SW480 (cell line): ENCODE data around the gene ALKBH6.
"Not testable (repeated sequence)": the region's sequence is repeated elsewhere in the genome, so short reads cannot be mapped to it uniquely, and the experiment has no call there.

Source experiments
- DNase-seq: peaks from one replicate; pipeline ENCODE4 v3.0.0-alpha.2; 2016; ENCODE audit warnings: low spot score

Gene ALKBH6

GRCh38 chr19:36014012-36014924 is at the start of gene ALKBH6:
Gene ALKBH6 (minus strand): TSS chr19:36014213. CDS start chr19:36013397, 816 bp downstream.
- peak; percentile 100 for DNase-seq

DNA sequence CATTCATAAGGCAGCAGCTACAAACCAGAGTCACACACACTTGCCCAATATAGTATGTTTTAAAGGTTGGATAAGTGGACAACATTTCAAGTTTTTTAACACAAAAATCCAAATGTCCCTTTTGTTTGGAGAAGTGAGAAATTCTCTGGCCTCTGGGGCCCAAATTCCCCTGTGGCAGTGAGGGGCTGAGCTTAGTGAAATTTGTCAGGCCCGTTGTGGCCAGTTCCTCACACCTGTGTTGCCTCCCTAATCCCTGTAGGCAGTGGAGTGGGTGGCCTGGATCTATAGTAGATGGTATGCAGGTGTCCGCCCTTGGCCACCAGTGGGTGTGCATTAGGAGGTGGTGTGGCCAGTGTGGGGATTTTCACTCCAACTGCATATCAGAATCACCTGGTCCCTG is 47.4 kb upstream of the ALKBH6 start:
- no peak for DNase-seq

GRCh38 chr19:36060430-36060829 is 46.4 kb upstream of the ALKBH6 start:
- peak; percentile 42 for DNase-seq

DNA sequence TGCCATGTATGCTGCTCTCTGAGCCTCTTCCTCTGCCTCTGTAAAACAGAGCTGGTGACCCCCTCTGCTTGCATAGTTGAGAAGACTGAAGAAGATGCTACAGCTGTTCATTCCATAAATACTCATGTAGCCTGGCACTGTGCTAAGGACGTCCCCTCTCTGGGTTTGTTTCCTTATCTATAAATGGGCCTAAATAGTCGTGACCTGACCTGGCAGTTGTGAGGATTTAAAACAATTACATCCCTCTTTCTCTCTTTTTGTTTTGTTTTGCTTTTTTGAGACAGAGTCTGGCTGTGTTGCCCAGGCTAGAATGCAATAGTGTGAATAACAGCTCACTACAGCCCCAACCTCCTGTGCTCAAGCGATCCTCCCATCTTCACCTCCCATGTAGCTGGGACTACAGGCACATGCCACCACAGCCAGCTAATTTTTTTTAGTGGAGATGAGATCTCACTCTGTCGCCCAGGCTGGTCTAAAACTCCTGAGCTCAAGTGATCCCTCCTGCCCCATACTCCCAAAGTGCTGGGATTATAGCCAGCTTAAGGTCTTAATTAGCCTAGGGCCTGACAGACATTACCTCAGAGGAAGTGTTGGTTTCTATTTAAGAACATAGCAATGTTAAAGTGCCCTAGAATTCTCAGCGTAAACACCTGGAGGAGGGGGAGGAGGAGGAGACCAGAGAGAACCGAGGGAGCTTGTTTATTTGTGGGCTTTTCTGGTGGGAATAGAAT is 45.3 kb upstream of the ALKBH6 start:
- DNase-seq, result no peak

GRCh38 chr19:36058481-36059179 is 44.6 kb upstream of the ALKBH6 start:
- peak; percentile 24 for DNase-seq

- DNase-seq, result peak; percentile 95
Observed at GRCh38 chr19:36054733-36055686, 41.0 kb upstream of the ALKBH6 start, which contains the start of gene WDR62. Gene WDR62 (plus strand): TSS chr19:36054897. CDS start chr19:36054972, 75 bp downstream.

DNA sequence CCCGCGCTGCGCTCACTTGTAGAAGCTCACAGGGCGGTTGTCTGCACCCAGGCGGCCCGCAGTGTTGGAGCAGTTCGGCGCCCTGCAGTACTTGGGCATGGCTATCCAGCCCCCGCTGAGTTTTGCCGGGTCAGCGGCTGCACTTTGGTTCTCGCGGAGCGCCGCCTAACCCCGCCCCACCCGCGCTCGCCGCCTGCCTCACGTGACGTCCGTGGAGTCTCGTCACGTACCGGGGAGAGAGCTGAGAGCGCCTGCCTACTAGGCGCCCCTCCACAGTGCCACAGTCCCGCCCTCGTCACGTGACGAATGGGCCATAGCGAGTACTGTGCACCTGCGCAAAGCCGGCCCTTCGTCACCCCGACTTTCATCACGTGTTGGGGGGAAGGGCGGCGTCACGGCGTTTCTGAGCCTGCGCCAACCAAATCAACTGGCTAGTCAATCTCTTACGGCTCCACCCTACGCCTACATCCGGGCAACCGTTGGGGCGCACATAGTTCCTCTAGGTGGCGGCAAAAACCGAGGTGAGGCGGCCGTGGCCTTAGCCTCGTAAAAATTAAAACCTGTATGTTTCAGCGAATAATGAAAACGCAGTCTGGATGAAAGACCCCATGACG is 40.2 kb upstream of the ALKBH6 start, which contains the start of gene THAP8:
Gene THAP8, minus strand, starts transcription at position 167 of the 614 bp plus-strand sequence. Its CDS starts 68 bp downstream, at position 99.
- DNase-seq, result peak; percentile 100

GRCh38 chr19:36051637-36052036 is 37.6 kb upstream of the ALKBH6 start:
- DNase-seq, result no peak

- peak; percentile 43 for DNase-seq
Observed at GRCh38 chr19:36051236-36051635, 37.2 kb upstream of the ALKBH6 start.

DNA sequence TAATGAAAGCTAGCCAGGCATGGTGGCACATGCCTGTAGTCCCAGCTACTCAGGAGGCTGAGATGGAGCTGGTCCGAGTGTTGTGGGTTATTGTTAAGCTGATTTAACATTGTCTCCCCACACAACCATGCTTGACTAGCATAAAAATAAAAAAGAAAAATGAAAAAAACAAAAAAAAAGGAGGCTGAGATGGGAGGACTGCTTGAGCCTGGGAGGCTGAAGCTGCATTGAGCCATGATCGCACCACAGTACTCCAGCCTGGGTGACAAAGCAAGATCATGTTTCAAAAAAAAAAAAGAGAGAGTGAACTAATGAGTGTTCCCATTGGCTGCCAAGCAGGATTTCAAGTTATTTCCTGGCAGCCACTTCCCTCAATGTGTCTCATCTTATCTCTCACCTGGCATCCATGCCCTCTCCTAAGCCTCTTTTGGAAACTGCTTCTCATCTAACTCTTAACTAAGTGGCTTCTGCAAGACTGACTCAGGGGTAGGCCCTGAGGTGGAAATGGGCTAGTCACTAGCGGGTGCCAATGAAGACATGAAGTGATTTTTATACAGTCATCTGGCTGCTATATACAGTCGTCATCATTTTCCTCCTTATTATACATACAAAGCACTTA is 35.2 kb upstream of the ALKBH6 start:
- DNase-seq, result no peak

DNA sequence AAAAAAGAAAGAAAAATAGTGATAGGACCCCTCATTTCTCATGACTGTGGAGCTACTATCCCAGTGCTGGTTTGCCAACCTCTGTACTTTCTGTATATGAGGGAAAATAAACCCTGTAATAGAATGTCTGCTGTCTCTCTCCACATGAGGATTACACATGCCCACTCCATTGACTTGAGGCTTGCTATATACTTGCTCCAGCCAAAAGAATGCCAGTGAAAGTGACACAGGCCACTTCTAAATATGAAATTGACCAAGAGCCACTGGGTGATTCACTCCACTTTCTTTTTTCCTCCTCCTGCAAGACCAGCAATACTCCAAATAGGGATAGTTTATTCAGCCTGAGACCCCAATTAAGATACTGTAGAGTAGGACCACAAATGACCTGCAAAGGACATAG is 33.8 kb upstream of the ALKBH6 start:
- DNase-seq, result no peak

DNA sequence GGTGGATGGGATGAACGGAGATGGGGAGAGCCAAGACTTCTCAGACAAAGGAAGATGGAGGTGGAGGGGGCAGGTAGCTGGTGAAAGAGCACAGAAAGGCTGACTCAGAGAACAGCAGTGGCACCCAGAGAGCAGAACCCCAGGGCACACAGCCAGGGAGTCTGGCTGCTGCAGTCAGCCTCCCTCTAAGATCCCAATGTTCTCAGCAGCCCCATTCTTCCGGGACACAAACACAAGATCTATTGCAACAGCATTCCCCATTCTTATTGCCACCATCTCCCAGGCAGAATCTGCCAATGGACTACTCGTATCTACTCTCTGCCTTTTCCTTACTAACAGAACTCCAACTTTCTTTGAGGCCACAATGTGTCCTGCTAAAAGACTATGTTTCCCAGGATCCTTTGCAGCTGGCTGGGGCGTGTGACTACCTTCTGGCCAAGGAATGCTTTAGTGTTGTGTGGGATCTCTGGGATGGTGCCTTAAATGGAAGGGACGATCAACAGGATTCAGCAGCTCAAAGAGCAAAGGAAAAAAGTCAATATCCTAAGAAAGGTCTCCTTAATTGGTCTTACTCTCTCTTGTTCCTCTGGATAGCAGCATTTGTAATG is 32.5 kb upstream of the ALKBH6 start:
- no peak for DNase-seq

GRCh38 chr19:36043952-36044351 is 29.9 kb upstream of the ALKBH6 start:
- no peak for DNase-seq

- peak; percentile 22 for DNase-seq
Observed at GRCh38 chr19:36041831-36042230, 27.8 kb upstream of the ALKBH6 start.

GRCh38 chr19:36041092-36041491 is 27.1 kb upstream of the ALKBH6 start:
- not testable (repeated sequence) for DNase-seq

DNA sequence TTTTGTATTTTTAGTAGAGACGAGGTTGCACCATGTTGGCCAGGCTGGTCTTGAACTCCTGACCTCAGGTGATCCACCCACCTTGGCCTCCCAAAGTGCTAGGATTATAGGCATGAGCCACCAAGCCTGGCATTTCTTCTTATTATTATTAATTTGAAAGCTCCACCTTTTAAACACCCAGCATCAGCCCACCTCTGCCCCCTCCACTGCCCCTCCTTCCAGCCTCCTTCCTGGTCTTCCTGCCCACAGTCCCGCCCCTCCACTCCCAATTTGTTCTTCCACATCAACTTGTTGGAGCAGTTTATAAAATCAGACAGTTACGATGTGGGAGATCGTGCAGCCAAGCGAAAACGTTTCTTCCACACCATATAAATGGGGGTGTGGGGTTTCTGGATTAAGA is 26.5 kb upstream of the ALKBH6 start:
- no peak for DNase-seq

GRCh38 chr19:36032251-36033104 is 18.5 kb upstream of the ALKBH6 start, which contains the start of gene CLIP3:
Gene CLIP3 (minus strand): TSS chr19:36032873. CDS start chr19:36032357, 516 bp downstream.
- DNase-seq, result no peak

GRCh38 chr19:36031308-36031707 is 17.3 kb upstream of the ALKBH6 start:
- no peak for DNase-seq
